WTC11 (cell line): ENCODE data around the gene NDST4. TPM values are rescaled to one million over a fixed set of nuclear protein-coding genes. Genes with fewer than 3 reads are reported as not detected.

Experiments
- ATAC-seq: fragments of 200-7000 bp; cut with Tn5 transposase; 2 replicates; pipeline ENCODE4 v1.10.0; 2021; ENCODE audit warnings: mild to moderate bottlenecking, moderate library complexity
- CTCF ChIA-PET: fragments of 300-600 bp; sonication (Branson Sonifier 250); formaldehyde crosslinking; loops from one replicate; lab custom pipeline; 2021; ENCODE audit warnings: antibody characterized with exemption; lab: Charles Lee
- POLR2A ChIA-PET: fragments of 350-600 bp; sonication (Branson Sonifier 250); formaldehyde crosslinking; loops from one replicate; lab custom pipeline; 2021; ENCODE audit warnings: antibody characterized with exemption; lab: Charles Lee
- DNase-seq: peaks from one replicate; pipeline ENCODE4 v3.0.0; 2021; ENCODE audit warnings: low spot score
- H3K27ac Mint-ChIP-seq: 2 replicates; pipeline ENCODE4 v1.8.0; 2021; ENCODE audit warnings: mixed read lengths
- H3K27me3 Mint-ChIP-seq: 2 replicates; pipeline ENCODE4 v1.8.0; 2021; ENCODE audit warnings: low read depth, mild to moderate bottlenecking, moderate library complexity, mixed read lengths
- H3K36me3 Mint-ChIP-seq: 2 replicates; pipeline ENCODE4 v1.8.0; 2021; ENCODE audit warnings: mixed read lengths
- H3K4me1 Mint-ChIP-seq: 2 replicates; pipeline ENCODE4 v1.8.0; 2022; ENCODE audit warnings: mixed read lengths
- H3K4me3 Mint-ChIP-seq: 2 replicates; pipeline ENCODE4 v1.8.0; 2021; ENCODE audit warnings: mild to moderate bottlenecking, moderate library complexity, mixed read lengths
- H3K9me3 Mint-ChIP-seq: 2 replicates; pipeline ENCODE4 v1.8.0; 2021; ENCODE audit warnings: mixed read lengths
- AR ChIP-seq: fragments of 250-450 bp; sonication (Bioruptor Pico); IDR thresholded peaks from 2 replicates; pipeline ENCODE4 v1.9.0; 2021; ENCODE audit warnings: mild to moderate bottlenecking
- ATF2 ChIP-seq: sonication (generic); formaldehyde crosslinking; IDR thresholded peaks from 2 replicates; pipeline ENCODE4 v1.8.1; 2022; ENCODE audit warnings: low read depth, missing genetic modification reagents, borderline replicate concordance
- FOXJ3 ChIP-seq: sonication (generic); formaldehyde crosslinking; IDR thresholded peaks from 2 replicates; pipeline ENCODE4 v1.9.0; 2021; ENCODE audit warnings: missing genetic modification reagents, mild to moderate bottlenecking, borderline replicate concordance
- IRF2 ChIP-seq: sonication (generic); formaldehyde crosslinking; IDR thresholded peaks from 2 replicates; pipeline ENCODE4 v1.8.0; 2022; ENCODE audit warnings: low read depth, missing genetic modification reagents, borderline replicate concordance
- KAT7 ChIP-seq: sonication (generic); formaldehyde crosslinking; IDR thresholded peaks from 2 replicates; pipeline ENCODE4 v1.8.1; 2023; ENCODE audit warnings: missing genetic modification reagents, mild to moderate bottlenecking, borderline replicate concordance
- NFATC4 ChIP-seq: fragments of 250-450 bp; sonication (Bioruptor Pico); IDR thresholded peaks from 2 replicates; pipeline ENCODE4 v1.9.0; 2021; ENCODE audit warnings: mild to moderate bottlenecking
- NR2C2 ChIP-seq: sonication (generic); formaldehyde crosslinking; IDR thresholded peaks from 2 replicates; pipeline ENCODE4 v1.8.0; 2022; ENCODE audit warnings: mild to moderate bottlenecking, missing genetic modification reagents
- OVOL2 ChIP-seq: fragments of 250-450 bp; sonication (Bioruptor Pico); IDR thresholded peaks from 2 replicates; pipeline ENCODE4 v1.9.0; 2021; ENCODE audit warnings: mild to moderate bottlenecking, borderline replicate concordance
- SOX15 ChIP-seq: fragments of 250-450 bp; sonication (Bioruptor Pico); IDR thresholded peaks from 2 replicates; pipeline ENCODE4 v1.9.0; 2021; ENCODE audit warnings: mild to moderate bottlenecking
- TEAD1 ChIP-seq: sonication (generic); formaldehyde crosslinking; IDR thresholded peaks from 2 replicates; pipeline ENCODE4 v1.8.0; 2022; ENCODE audit warnings: mild to moderate bottlenecking, missing genetic modification reagents
- ZNF121 ChIP-seq: sonication (generic); formaldehyde crosslinking; IDR thresholded peaks from 2 replicates; pipeline ENCODE4 v1.8.0; 2023; ENCODE audit warnings: missing genetic modification reagents
- ZNF416 ChIP-seq: fragments of 250-450 bp; sonication (Bioruptor Pico); IDR thresholded peaks from 2 replicates; pipeline ENCODE4 v1.9.0; 2021; ENCODE audit warnings: mild to moderate bottlenecking, inconsistent platforms
- ZNF423 ChIP-seq: fragments of 250-450 bp; sonication (Bioruptor Pico); IDR thresholded peaks from 2 replicates; pipeline ENCODE4 v2.1.2; 2022; ENCODE audit warnings: mild to moderate bottlenecking, moderate library complexity
- total RNA-seq: library from RNA; stranded (reverse); gene quantifications from 3 replicates; pipeline ENCODE4 v1.2.3, GENCODE V29; 2021
- TF ChIP-seq, protein P1 (sequence below): sonication (generic); formaldehyde crosslinking; IDR thresholded peaks from 2 replicates; pipeline ENCODE4 v1.8.0; 2023; ENCODE audit warnings: mild to moderate bottlenecking, missing genetic modification reagents
- TF ChIP-seq, protein P2 (sequence below): sonication (generic); formaldehyde crosslinking; conservative IDR thresholded peaks from 2 replicates; pipeline ENCODE4 v1.8.1; 2022; ENCODE audit warnings: mild to moderate bottlenecking, missing genetic modification reagents
- TF ChIP-seq, protein P3 (sequence below): sonication (generic); formaldehyde crosslinking; IDR thresholded peaks from 2 replicates; pipeline ENCODE4 v1.8.0; 2022; ENCODE audit warnings: mild to moderate bottlenecking, missing genetic modification reagents
- TF ChIP-seq, protein P4 (sequence below): sonication (generic); formaldehyde crosslinking; IDR thresholded peaks from 2 replicates; pipeline ENCODE4 v1.8.1; 2023; ENCODE audit warnings: mild to moderate bottlenecking, missing genetic modification reagents

The NDST4 gene
- total RNA-seq, 1 experiment from 2014 or later, result not detected

GRCh38 chr4:114791976-114792375 lies 321.4 kb downstream of the NDST4 start:
- no peak for DNase-seq
- peaks cover 16% of the 10 kb centered on the region for H3K4me1 Mint-ChIP-seq
- ChIA-PET POLR2A (no interaction called here), CTCF (interaction anchor here (0.7 kb wide), 1 partner anchor 1061 kb away, joined by 3 read pairs; no protein-coding TSS in a partner anchor)
- no peaks in the 10 kb centered on the region for H3K27me3 Mint-ChIP-seq
- no peaks in the 10 kb centered on the region for H3K36me3 Mint-ChIP-seq
- no peak overlapping the region for H3K4me3 Mint-ChIP-seq
- no peaks in the 10 kb centered on the region for H3K9me3 Mint-ChIP-seq
- no peak overlapping the region; the same call in 1 of the 2 replicates for H3K27ac Mint-ChIP-seq
- ATAC-seq, result no peak
- TF ChIP-seq, protein P1, sequence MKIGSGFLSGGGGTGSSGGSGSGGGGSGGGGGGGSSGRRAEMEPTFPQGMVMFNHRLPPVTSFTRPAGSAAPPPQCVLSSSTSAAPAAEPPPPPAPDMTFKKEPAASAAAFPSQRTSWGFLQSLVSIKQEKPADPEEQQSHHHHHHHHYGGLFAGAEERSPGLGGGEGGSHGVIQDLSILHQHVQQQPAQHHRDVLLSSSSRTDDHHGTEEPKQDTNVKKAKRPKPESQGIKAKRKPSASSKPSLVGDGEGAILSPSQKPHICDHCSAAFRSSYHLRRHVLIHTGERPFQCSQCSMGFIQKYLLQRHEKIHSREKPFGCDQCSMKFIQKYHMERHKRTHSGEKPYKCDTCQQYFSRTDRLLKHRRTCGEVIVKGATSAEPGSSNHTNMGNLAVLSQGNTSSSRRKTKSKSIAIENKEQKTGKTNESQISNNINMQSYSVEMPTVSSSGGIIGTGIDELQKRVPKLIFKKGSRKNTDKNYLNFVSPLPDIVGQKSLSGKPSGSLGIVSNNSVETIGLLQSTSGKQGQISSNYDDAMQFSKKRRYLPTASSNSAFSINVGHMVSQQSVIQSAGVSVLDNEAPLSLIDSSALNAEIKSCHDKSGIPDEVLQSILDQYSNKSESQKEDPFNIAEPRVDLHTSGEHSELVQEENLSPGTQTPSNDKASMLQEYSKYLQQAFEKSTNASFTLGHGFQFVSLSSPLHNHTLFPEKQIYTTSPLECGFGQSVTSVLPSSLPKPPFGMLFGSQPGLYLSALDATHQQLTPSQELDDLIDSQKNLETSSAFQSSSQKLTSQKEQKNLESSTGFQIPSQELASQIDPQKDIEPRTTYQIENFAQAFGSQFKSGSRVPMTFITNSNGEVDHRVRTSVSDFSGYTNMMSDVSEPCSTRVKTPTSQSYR (CRISPR knock-in tag), result no peak
- TF ChIP-seq OVOL2 (CRISPR knock-in tag), result no peak
- TF ChIP-seq, protein P2, sequence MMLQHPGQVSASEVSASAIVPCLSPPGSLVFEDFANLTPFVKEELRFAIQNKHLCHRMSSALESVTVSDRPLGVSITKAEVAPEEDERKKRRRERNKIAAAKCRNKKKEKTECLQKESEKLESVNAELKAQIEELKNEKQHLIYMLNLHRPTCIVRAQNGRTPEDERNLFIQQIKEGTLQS (CRISPR knock-in tag), result no peak
- TF ChIP-seq, protein P3, sequence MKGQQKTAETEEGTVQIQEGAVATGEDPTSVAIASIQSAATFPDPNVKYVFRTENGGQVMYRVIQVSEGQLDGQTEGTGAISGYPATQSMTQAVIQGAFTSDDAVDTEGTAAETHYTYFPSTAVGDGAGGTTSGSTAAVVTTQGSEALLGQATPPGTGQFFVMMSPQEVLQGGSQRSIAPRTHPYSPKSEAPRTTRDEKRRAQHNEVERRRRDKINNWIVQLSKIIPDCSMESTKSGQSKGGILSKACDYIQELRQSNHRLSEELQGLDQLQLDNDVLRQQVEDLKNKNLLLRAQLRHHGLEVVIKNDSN, result no peak
- TF ChIP-seq ZNF121 (CRISPR knock-in tag), result no peak
- no peak for TF ChIP-seq FOXJ3 (CRISPR knock-in tag)
- TF ChIP-seq AR, result no peak
- TF ChIP-seq ZNF423 (CRISPR knock-in tag), result no peak
- no peak for TF ChIP-seq TEAD1 (CRISPR knock-in tag)
- no peak for TF ChIP-seq SOX15 (CRISPR knock-in tag)

GRCh38 chr4:114785570-114785969 lies 327.9 kb downstream of the NDST4 start:
- H3K36me3 Mint-ChIP-seq, result no peaks in the 10 kb centered on the region
- ATAC-seq, result no peak
- TF ChIP-seq KAT7 (CRISPR knock-in tag), result no peak
- TF ChIP-seq, protein P4, sequence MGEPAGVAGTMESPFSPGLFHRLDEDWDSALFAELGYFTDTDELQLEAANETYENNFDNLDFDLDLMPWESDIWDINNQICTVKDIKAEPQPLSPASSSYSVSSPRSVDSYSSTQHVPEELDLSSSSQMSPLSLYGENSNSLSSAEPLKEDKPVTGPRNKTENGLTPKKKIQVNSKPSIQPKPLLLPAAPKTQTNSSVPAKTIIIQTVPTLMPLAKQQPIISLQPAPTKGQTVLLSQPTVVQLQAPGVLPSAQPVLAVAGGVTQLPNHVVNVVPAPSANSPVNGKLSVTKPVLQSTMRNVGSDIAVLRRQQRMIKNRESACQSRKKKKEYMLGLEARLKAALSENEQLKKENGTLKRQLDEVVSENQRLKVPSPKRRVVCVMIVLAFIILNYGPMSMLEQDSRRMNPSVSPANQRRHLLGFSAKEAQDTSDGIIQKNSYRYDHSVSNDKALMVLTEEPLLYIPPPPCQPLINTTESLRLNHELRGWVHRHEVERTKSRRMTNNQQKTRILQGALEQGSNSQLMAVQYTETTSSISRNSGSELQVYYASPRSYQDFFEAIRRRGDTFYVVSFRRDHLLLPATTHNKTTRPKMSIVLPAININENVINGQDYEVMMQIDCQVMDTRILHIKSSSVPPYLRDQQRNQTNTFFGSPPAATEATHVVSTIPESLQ (CRISPR knock-in tag), result no peak
- no peak for TF ChIP-seq TEAD1 (CRISPR knock-in tag)
- TF ChIP-seq NR2C2 (CRISPR knock-in tag), result no peak
- no peak for TF ChIP-seq IRF2 (CRISPR knock-in tag)
- no peak for TF ChIP-seq NFATC4 (CRISPR knock-in tag)
- no peak for DNase-seq
- no peaks in the 10 kb centered on the region for H3K9me3 Mint-ChIP-seq
- H3K4me3 Mint-ChIP-seq, result no peak overlapping the region
- H3K27me3 Mint-ChIP-seq, result no peaks in the 10 kb centered on the region
- peaks cover 20% of the 10 kb centered on the region for H3K4me1 Mint-ChIP-seq
- ChIA-PET CTCF (no interaction called here), POLR2A (no interaction called here)
- no peak overlapping the region for H3K27ac Mint-ChIP-seq

DNA sequence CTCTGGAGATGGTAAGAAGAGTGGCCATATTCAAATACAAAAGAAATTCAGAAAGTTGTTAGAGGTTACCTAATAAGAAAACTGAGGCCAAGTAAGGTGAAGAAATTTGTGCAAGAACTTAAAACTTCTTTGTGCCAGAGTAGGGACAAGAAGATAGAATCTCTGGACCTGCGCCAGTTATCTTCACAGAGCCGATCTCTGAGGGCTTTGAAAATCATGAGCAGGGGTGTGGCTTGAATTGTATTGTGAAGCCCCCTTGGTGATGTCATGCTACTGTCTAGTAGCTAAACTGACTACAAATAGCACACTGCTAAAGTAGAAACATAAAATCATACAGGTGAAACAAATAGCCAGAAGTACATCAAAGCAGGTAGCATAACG lies 330.2 kb downstream of the NDST4 start:
- no peaks in the 10 kb centered on the region for H3K9me3 Mint-ChIP-seq
- H3K36me3 Mint-ChIP-seq, result no peaks in the 10 kb centered on the region
- POLR2A ChIA-PET, result no interaction called here
- no peak for DNase-seq
- no peak for ATAC-seq
- CTCF ChIA-PET, result no interaction called here
- H3K4me3 Mint-ChIP-seq, result no peak overlapping the region
- H3K4me1 Mint-ChIP-seq, result peaks cover 20% of the 10 kb centered on the region
- peak overlapping the region; percentile 39 for H3K27ac Mint-ChIP-seq
- H3K27me3 Mint-ChIP-seq, result no peaks in the 10 kb centered on the region
- TF ChIP-seq, protein P3, result no peak
- TF ChIP-seq ATF2 (no peak), ZNF416 (CRISPR knock-in tag) (no peak)
